Stimulated activated CD4-positive, alpha-beta T cell treated with anti-CD3 and anti-CD28 coated beads, Interleukin-12 subunit alpha, Interleukin-12 subunit beta, amount 100 ng/mL, for 24 hours (primary cell): ENCODE data around the gene MEGF11.

Experiments used
- DNase-seq, 2 experiments: peaks; one replicate each; pipeline ENCODE4 v3.0.0-alpha.2; 2020; ENCODE audit warnings: low read depth in 2 of 2

The MEGF11 gene

DNA sequence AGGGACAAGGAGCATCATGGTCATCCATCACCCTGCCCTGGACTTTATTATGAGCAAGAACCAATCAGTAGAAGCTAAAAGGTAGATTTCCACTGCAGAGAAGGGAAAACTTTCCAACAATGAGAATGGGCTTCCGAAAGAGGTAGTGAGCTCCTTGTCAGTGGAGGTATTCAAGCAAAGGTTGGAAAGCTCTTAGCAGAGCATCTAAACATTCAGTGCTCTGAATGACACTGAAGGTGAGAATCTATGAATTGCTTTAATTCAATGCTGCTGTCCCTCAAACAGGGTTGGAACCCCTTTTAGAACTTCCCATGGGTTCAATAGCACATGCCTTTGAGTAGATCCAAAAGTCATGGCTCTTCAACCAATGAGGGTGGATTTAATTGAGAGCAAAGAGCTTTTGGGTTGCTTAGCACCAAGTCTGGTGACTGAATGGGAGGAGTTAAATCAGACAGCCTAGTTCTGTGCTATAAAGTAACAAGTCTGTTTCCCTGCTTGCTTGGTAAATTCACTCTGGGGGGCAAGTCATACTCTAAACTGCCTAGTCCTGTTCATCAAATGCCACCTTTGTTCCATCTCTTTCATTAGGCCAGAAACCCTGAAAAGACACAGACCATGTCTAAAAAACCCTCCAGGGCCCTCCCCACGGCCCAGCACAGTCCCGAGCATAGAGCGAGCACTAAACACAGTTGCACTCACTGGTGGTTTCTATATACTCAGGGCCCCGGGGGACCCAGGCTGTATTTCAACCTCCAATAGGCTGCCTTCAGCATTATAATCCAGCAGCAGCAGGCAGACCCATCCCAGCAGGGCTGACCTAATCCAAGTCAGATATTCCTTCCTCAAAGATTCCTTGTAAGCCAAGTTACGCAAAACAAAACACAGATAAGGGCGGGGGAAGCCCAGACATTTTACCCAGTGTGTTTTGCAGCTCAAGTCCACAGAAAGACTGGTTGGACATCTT, 161.2 kb downstream of the MEGF11 start:
- DNase-seq, result no peak

DNA sequence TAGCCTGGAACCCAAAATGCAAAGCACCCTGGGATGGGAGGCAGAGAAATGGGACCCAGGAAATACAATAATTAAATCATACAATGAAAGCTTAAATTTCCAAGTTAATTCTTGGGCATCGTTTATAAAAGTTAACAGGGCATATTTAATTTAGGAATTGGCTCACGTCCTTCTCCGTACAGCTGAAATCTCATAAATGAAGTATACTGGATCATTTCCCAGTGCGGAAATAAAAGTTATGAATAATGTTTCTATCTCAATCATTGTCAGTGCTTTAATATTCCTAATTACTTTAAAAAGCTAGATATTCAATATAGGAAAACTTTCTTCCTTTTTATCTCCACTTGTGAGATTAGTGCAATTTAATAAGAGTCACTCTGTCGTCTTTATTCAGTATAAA, 164.0 kb downstream of the MEGF11 start:
- DNase-seq, result no peak

DNA sequence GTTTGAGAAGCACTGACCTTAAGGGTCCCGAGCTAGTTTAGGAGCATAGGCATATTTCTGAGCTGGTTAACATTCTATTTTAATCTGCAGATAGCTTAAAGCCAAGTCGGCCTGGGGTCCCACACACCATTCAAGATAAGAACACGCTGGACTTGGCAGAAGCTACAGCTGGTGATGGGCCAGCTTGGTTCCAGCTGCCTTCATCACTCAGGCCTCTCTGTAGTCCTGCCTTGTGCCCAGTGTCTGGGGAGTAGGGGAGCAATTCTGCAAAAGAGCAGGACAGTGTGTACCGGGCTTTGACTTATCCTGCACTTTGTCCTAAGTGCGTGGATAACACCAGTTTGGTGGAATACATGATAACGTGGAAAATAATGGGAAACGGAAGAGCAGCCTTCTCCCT, 164.5 kb downstream of the MEGF11 start:
- no peak for DNase-seq

DNA sequence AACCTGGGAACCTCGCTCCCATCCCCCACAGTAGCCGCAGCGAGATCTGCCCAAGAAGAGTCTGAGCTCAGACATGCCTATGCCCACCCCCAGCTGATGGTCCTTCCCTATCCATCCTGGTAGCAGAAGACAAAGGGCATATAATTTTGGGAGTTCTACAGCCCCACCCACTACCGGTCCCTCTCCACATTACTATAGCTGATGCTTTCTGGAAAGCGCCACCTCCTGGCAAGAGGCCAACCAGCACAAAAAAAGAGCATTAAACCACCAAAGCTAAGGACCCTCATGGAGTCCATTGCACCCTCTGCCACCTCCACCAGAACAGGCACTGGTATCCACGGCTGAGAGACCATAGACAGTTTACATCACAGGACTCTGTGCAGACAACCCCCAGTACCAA, 168.4 kb downstream of the MEGF11 start:
- DNase-seq, result no peak

DNA sequence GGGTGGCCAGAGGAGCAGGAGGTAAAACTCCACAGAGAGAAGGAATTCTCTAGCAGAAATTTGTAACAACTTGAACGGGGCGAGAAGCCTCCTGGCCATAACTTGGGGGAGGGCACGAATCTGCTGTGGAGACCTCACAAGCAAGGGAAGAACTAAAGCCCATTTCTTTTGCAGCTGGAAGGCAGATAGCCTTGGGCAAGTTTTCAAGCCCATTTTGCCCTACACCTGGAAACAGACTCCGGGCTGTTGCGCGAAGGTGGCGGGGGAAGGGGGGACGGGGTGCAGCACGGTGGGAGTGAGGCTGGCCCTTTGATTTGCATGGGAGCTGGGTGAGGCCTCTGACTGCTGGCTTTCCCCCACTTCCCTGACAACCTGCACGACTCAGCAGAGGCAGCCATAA, 168.8 kb downstream of the MEGF11 start:
- no peak for DNase-seq

DNA sequence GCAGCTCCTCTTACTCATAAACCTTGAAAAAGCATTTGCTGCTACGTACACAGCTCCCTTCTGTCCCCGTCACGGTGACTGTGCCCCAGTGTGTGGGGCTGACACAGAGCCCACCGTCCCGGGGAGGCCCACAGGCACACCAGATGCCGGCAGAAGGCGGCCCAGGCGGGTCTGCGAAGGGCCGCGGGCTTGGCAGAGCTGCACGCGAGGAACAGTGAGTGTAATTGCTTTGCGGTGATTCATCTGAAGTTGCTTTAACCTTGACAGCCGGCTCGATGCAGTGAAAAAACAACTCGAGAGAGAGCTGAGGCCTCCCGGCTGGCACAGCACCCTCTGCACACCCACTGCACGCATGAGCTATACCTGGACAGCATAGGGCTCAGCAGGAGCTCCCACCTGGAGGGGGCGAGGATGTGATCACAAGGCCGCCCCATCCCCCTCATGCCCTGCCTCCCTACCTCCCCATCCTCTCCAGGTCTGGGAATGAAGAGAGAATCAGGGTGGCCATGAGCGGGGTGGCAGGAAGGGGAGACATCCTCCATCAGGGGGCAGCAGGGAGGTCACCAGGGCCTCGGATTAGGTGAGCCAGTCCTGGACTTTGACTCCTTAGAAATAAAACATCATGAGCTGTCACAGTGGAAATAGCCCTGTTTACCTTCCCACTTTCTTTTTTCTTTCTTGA, 172.7 kb downstream of the MEGF11 start:
- no peak for DNase-seq

DNA sequence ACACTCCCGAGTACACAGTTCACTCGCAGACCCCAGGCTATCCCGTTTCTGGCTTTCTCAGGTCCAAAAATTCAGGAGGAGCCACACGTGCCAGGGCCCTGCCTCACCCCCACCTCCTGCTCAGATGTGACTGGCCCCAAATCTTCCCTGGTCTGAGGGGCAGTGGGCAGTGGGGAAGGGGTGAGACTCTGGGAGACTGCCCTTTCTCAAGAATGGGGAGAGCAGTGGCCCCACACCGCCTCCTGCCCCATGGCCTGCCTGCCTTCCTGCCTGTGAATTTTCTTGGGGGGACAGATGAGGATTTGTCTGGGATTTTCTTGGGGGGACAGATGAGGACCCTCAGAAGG, 174.6 kb downstream of the MEGF11 start:
- no peak for DNase-seq

DNA sequence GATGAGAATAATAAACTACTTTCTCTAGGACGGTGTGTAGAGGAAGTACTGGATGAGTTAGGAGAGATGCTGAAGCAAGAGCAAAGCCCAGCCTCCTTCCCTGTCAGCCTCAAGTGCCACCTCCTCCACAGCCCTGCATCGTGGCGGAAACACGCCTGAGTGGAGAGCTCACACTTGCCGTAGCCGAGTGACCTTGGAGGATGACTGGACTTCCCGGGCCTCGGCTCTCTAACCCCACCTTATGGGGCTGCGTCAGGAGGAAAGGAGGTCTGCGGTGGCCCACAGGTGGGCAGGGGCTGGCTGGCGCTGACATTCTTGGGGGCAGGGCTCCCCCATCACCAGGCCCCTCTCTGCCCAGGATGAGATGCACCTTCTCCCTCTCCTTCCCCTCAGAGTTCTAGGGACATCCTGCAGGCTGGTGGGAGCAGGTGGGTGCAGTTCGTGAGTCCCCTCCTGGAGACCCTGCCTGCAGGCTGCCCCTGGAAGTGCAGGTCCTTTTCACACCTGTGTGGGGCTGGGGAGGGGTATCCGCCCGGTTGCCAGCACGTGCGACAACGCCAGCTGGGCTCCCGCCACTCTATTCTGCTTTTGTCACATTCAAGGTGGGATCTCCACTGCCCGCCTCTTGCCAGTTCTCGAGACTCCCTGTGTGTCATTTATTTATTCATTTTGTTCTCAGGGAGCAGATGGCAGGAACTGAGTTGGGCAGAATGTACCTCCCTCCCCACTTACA, 175.2 kb downstream of the MEGF11 start:
- DNase-seq, result no peak

DNA sequence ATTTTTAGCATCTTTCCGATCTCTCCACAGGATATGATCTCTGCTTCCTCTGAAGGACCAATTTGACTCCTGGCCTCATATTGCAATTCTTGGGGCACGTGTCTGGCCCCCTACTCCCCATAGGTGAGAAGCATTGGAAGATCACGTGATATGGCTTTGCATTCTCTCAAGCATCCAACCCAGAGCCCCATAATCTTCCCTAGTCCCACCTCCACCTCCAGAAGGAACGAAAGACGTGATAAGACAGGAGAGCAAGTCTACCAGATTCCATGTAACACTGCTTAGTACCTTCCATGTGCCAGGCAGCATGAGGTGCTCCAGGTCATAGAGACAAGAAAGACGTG, 176.3 kb downstream of the MEGF11 start:
- DNase-seq, result no peak

DNA sequence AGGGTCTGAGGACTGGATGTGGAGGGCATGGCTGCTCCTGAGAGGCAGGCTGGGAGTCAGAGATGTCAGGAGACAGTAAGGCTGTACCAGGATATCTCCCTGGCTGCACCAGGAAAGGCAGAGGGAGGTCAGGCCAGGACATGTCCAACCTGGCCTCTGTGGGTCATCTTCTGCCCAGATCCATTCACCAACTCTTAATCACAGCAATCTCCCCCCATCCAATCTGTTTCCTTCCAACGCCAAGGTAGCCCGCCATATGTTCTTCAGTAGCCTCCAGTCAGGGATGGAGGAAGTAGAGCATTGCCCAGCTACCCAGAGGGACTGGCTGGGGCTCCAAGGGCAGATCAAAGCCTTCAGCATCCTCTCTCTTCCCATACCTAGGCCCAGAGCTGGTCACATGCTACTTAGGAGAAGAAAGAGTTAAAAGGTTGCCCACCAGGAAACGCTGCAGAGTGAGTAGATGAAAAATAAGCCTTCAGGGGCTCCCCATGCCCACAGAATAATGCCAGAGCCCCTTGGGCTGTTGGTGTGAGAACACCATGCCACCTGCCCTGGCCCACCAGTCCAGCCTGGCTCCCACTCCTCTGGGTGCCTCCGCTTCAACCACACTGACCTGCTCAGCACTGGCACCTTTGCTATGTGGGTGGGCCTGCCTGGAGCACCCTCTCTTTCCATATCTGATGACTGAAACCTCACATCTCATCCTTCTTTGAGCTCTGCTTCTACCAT, 176.8 kb downstream of the MEGF11 start:
- DNase-seq, result no peak

DNA sequence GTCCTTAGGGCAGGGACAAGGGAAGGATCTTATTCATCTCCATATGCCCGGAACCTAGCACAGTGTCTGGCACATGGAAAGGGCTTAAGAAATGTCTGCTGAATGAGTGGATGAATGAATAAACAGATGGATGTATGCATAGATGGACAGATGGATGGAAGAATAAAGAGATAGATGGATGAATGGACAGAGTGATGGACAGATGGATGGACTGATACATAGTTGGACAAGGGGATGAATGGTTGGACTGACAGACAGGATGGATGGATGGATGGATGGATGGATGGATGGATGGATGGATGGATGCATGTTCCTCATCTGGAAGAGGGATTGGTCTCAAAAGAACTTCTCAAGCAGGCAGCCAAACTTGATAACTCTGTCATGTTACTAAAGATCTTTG, 177.6 kb downstream of the MEGF11 start:
- no peak for DNase-seq

DNA sequence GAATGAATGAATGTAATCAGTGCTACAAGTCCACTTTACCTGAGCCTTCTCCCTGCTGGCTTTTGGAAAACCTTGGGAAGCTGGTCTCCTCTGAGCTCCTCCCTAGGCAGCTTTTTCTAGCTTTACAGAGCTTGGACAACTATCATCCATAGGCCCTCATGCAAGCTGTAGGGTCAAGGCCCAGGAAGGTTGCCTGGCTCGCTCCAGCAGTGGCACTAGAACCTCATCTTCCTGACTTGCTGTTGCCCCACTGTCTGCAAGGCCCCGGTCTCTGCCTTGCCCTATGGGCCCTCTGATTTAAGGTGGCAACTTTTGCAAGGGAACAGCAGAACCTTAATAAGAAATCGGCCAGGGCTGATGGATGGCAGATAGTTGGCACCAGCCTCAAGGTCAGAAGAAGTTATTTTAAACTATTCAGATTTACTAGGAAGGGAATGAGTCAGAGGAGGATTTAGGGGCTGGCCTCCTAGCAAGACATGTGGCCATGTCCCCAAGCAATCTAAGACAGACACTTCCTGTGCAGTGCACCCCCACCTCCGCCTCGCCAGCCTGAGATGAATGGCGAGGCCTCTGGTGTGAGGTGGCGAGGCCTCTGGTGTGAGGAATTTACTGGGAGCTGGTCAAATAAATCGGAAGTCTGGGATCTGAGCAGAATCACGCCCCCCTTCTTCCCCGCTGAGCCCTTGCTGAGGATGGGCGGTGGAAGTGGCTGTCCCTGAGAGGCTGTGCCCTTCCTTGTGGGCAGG, 180.8 kb downstream of the MEGF11 start:
- DNase-seq, result no peak

DNA sequence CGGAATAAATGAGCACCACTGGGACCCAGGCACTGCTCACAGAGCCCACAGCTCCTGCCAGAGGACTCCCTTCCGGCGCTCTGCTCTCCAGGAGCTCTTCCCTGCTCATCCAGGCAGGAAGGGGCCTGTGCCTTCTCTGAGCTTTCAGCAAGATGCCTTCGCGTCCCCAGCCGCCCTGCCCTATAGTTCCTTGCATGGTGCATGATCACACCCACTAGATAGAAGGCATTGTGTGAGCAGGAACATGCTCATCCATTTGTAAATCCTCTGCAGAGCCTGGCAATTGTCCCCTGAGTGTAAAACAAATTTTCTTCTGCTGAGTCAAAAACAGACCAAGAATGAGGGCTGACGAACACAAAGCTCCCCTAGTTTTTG, 181.6 kb downstream of the MEGF11 start:
- no peak for DNase-seq

DNA sequence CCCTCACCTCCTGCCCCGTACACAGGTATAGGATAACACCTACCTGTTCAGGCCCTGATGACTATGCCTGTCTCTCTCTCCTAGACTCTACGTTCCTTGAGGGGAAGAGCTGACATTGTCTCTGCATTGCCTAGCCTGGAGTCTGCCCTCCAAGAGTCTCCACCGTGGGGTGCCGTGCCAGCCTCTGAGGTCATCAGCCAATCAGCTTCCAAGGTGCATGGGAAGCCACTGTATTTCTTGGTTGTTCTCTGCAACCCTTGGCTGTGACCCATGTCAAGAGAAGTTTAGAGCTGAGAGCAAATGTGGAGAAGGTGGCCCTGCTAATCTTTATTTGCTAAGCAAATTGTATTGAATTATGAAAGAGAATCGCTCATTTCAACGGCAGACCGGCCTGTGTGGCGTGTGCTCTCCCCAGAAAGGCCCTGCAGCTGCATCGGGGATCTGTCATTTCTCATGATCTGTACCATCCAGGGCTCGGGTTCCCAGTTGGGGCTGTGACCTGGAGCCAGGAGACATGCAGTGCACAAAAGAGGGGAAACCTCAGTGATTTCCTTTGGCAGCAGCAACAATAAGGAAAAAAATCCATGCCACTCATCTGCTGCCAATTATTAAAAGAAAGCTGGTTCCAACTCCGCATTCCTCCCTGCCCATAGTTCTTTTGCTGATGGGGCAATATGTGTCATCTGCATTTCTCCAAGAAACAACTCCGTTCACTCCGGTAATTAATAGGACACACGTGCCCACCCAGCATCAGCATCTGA, 182.2 kb downstream of the MEGF11 start:
- DNase-seq, result no peak

DNA sequence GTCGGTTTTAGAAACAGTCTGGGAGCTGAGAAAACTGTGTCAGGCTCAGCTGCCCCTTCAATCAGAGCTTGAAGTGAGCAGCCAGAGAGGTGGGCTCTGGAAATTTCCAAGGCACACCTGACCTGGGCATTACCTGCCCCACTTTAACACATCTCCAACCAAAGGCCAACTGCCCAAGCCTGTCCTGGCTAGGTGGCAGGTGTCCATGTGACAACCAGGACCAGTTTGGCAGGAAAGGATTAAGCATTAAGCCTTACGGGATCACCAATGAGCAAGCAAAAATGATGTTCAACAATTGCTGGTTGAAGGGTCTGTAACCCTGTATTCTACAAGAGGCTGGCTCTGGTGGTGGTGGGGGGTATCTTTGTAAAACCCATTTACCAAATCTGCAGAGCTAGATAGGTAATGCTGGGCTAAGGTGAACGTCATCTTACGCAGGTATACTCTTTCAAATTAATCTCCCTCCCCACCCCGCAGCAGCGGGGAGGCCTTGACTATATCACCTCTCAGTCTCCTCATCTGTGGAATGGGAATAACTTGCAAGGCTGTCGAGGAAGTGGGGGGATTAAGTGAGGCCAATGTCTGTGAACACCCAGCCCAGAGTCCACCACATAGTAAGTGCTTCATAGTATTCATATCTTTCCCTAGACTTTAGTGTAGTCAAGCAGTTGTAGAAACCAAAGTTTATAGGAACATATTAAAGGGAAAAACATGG, 183.2 kb downstream of the MEGF11 start:
- no peak for DNase-seq

DNA sequence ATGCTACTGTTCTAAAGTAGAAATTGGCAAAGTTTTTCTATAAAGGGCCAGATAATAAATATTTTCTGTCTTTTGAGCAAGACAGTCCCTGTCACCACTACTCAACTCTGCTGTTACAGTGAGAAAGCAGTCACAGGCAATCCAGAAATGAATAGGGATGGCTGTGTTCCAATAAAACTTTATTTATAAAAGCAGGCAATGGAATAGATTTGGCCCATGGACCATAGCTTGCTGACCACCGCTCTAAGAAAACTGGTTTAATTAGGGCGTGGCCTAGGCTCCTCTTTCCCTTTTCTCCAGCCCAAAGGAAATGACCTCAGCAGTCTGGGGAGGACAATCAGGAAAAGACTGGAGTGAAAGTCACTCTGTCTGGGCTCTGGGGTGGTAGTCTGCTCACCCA, 183.8 kb downstream of the MEGF11 start:
- no peak for DNase-seq

DNA sequence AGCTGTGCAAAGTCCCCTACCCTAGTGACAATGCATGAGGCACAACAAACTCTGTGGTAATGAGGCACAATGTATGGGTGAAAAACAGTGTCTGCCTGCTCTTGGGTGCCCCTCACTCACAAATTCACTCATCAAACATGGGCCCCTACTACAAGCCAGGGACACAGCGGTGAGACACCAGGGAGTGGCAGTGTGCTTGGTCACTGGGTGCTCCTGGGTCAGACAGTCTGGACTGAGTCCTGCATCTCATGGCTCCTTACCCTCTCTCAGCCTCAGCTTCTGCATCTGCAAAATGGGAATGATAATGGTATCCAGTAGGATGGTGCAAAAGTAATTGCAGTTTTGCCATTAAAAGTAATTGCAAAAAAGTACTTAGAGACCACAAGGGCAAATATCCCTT, 184.7 kb downstream of the MEGF11 start:
- no peak for DNase-seq

DNA sequence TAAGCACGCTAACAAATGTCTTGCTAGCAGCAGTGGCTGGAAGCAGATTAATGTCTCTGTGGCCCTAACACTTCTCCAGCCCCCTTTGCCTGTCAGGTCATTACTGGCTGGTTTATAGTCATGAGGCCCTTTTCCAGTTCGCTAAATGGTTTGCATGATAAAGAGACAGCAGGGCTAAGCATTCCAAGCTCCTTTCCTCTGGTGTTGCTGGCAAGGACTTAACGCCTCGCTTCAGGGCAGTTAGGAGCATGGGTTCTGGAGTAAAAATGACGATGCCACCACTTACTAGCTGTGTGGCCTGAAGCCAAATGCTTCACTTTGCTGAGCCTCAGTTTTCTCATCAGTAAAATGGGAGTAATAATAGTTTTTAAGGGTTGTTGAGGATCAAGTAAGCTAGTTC, 185.9 kb downstream of the MEGF11 start:
- DNase-seq, result no peak

DNA sequence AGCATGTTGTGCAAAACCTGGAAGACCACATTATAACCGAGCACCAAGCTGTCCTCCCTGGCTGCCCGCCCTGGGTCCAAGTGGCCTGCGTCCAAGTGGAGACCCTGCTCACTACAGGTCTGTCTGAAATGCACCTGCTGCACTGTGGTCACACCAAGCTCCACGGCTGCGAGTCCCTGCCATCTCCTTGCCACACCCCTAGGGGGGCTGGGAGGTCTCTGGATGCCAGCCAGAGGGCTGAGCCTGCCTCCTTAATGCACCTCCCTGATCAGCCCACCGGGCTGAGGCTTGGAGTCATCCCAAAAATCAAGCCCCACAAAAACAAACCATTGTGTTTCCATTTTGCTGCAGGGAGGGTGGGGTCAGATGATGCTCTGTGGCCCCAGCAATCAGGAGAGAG, 187.1 kb downstream of the MEGF11 start:
- DNase-seq, result no peak

DNA sequence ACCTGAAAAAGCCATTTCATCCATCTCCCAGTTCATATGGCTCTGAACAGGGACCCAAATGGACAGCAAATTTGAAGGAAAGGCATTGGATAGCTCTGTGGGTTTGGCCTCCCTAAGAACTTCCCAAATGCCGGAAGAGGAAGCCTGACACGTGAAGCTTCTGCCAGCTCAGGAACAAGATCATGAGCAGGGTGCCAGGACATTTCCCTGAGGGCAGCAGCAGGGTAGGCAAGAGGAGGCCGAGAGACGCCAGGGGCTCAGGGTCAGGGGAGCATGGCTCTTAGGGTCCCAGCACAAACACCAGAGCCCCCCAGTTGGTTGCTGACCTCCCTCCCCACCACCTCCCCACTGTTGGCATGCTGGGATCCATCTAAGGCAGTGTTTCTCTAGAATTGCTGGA, 187.5 kb downstream of the MEGF11 start:
- DNase-seq, result no peak
